ENCODE results near the gene COPA.

- no peak for TF ChIP-seq ELF4 (IDR thresholded peaks at IDR 0.05)
- TF ChIP-seq CTBP1 (IDR thresholded peaks at IDR 0.05; ENCODE audit: borderline replicate concordance) = no peak
- TF ChIP-seq SUZ12 (IDR thresholded peaks at IDR 0.05) = no peak
- TF ChIP-seq HDGF (IDR thresholded peaks at IDR 0.05; ENCODE audit: borderline replicate concordance) = no peak
These were observed 10.2 kb upstream of the COPA start for GRCh38 chr1:160353223-160353622.

Measured in HEK293T (cell line).